Naive B cell (primary cell): ENCODE results near the gene MANBA. TPM values are rescaled to one million over a fixed set of nuclear protein-coding genes. Genes with fewer than 3 reads are reported as not detected.

Experiments
- ATAC-seq, 2 donors: fragments of 150-1000 bp; cut with Tn5 transposase; 2 replicates each; pipeline ENCODE4 v1.10.0; 2021; ENCODE audit warnings: low read depth in 2 of 2, mild to moderate bottlenecking in 2 of 2, moderate library complexity in 2 of 2
- DNase-seq: peaks from one replicate; pipeline ENCODE4 v3.0.0; 2022
- H3K27ac Mint-ChIP-seq, 6 donors: one replicate each; pipeline ENCODE4 v1.8.0; 2020 to 2022; ENCODE audit warnings: mild to moderate bottlenecking in 6 of 6, mixed read lengths in 6 of 6, moderate library complexity in 5 of 6, inconsistent platforms in 2 of 6
- H3K27me3 Mint-ChIP-seq, 3 donors: one replicate each; pipeline ENCODE4 v1.8.0; 2021 to 2022; ENCODE audit warnings: mixed read lengths in 3 of 3, mild to moderate bottlenecking in 1 of 3
- H3K36me3 Mint-ChIP-seq, 2 donors: one replicate each; pipeline ENCODE4 v1.8.0; 2020 to 2022; ENCODE audit warnings: mixed read lengths in 2 of 2, inconsistent platforms in 1 of 2, mild to moderate bottlenecking in 1 of 2
- H3K4me1 Mint-ChIP-seq, 3 donors: one replicate each; pipeline ENCODE4 v1.8.0; 2020 to 2022; ENCODE audit warnings: mixed read lengths in 3 of 3, inconsistent platforms in 1 of 3, mild to moderate bottlenecking in 1 of 3, moderate library complexity in 1 of 3
- H3K4me3 Mint-ChIP-seq, 8 donors: one replicate each; pipeline ENCODE4 v1.8.0; 2020 to 2022; ENCODE audit warnings: mild to moderate bottlenecking in 8 of 8, mixed read lengths in 8 of 8, moderate library complexity in 8 of 8, inconsistent platforms in 2 of 8
- H3K9me3 Mint-ChIP-seq, 7 donors: one replicate each; pipeline ENCODE4 v1.8.0; 2020 to 2022; ENCODE audit warnings: mixed read lengths in 7 of 7, mild to moderate bottlenecking in 5 of 7, inconsistent platforms in 2 of 7, moderate library complexity in 1 of 7
- polyA plus RNA-seq, 6 donors: library from polyadenylated mRNA; unstranded; fragments of 300-500 nt; fragmentation: Illumina TruSeq; gene quantifications; one replicate each; pipeline ENCODE4 v1.2.3, GENCODE V29; 2021; ENCODE audit warnings: low read depth in 6 of 6

The MANBA gene
- 10 to 100 TPM; 53.2 to 65.9 (median 55.0) TPM for polyA plus RNA-seq

DNA sequence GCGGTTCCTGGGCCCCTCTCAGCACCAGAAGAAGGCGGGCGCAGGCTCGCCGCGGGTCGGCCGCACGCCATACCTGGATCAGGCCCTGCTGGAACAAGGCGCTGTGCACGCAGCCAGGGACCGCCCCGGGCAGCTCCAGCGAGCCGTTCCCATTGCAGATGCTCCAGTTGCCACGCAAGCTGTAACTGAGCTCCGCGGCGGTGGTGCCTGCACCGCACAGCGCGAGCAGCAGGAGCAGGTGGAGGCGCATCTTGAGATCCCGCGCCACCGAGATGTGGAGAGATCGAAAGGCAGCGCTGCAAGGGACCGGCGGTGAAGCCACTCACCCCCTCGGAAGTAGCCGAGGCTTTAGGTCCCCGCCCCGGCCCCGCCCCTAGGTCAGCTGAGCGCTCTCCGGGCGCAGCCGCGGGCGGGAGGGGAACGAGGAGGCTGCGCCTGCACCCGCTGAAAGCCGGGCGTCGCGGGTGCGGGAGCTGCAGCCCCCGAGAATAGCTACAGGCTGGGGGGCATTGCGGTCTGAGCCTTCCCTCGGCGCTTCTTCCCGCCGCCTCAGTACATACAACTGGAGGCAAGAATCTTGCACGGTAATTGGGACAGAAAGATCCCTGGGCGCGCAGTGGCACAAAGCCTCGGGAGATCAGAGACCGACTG, at the start of gene MANBA:
Gene MANBA, minus strand, starts transcription at position 324 of the 651 bp plus-strand sequence. Its CDS starts 74 bp downstream, at position 250.
- Mint-ChIP-seq H3K4me3 (peak within 1 kb of the TSS; percentile 80 to 95 (median 92)), H3K27ac (peak within 1 kb of the TSS; percentile 97 to 100 (median 100)), H3K4me1 (peaks cover 34 to 58% (median 49%) of the 10 kb centered on the region in 3 donors), H3K27me3 (no peaks in the 10 kb centered on the region), H3K9me3 (peaks cover 0 to 2% (median 0%) of the 10 kb centered on the region in 7 donors), H3K36me3 (peaks cover 0 to 8% of the 10 kb centered on the region in 2 donors)
- DNase-seq (peak; percentile 85), ATAC-seq (peak; percentile 62 to 64)

DNA sequence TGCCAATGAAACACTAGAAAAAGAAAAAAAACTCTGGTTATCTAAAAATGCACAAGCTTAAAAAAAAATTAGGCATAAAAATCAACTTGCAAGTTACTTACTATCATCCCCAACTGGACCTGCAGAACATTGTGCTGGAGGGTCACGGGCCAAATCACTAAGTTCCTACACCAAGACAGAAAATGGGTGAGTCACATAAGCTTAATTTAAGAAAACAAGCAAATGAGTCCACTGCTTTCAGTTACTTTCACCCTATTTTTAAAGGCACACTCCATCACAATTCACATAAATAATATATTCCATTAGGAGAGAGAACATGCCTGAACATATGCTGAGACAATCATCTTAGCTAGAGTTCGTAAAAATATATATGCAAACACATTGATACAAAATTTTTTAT, 48.9 kb upstream of the MANBA start:
- no peaks in the 10 kb centered on the region for H3K27me3 Mint-ChIP-seq
- H3K4me1 Mint-ChIP-seq: peaks cover 44 to 59% (median 57%) of the 10 kb centered on the region in 3 donors
- peaks cover 18 to 29% of the 10 kb centered on the region in 2 donors for H3K36me3 Mint-ChIP-seq
- no peak overlapping the region for H3K4me3 Mint-ChIP-seq
- ATAC-seq (no peak), DNase-seq (no peak)
- no peaks in the 10 kb centered on the region for H3K9me3 Mint-ChIP-seq
- H3K27ac Mint-ChIP-seq: peak overlapping the region in 4 of 6 donors; percentile 38 to 85 (median 52)

DNA sequence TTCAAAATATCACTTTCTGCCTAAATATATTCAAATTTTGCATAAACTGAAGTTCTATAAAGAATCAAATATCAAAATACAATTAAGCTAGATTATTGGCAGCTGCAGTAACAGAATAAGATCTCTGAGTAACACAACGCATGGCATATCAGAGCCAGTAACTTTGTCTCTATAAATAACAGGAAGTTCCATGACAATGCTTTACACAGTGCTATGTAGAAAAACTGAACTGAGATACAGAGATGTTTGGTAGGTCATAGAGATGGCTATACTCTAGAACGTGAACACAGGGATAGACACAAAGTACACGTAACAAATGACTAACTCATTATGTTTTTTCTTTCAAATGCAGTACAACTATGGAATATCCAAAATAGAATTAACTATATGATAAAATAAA, 48.4 kb upstream of the MANBA start:
- H3K27ac Mint-ChIP-seq: peak overlapping the region in 5 of 6 donors; percentile 0 to 85 (median 38)
- peak overlapping the region in 2 of 8 donors; percentile 14 to 17 for H3K4me3 Mint-ChIP-seq
- H3K36me3 Mint-ChIP-seq: peaks cover 18 to 29% of the 10 kb centered on the region in 2 donors
- H3K4me1 Mint-ChIP-seq: peaks cover 44 to 54% (median 53%) of the 10 kb centered on the region in 3 donors
- ATAC-seq (peak; percentile 74 to 90), DNase-seq (no peak)
- H3K9me3 Mint-ChIP-seq: no peaks in the 10 kb centered on the region
- H3K27me3 Mint-ChIP-seq: no peaks in the 10 kb centered on the region

DNA sequence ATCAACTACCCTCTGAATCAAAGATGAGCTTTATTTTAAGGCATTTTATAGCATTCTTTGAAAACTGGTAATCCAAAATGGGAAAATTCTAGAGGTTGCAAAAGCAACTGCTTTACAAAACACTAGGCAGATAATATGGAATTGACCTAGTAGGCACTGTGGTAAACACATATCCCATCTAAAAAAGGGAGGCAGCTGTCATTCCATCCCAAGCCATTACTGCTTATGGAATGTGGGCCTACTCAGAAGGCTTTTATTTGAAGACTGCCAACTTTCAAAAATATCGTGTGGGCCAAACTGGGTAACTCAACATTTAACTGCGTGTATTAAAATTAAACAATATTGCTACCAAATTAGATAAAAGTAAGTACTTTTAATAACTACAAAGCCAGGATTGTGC, 47.2 kb upstream of the MANBA start:
- H3K36me3 Mint-ChIP-seq: peaks cover 18 to 34% of the 10 kb centered on the region in 2 donors
- peaks cover 39 to 50% (median 42%) of the 10 kb centered on the region in 3 donors for H3K4me1 Mint-ChIP-seq
- ATAC-seq: no peak
- H3K27ac Mint-ChIP-seq: peak overlapping the region in 2 of 6 donors; percentile 44 to 85
- H3K4me3 Mint-ChIP-seq: no peak overlapping the region
- no peak for DNase-seq
- no peaks in the 10 kb centered on the region for H3K9me3 Mint-ChIP-seq
- no peaks in the 10 kb centered on the region for H3K27me3 Mint-ChIP-seq

DNA sequence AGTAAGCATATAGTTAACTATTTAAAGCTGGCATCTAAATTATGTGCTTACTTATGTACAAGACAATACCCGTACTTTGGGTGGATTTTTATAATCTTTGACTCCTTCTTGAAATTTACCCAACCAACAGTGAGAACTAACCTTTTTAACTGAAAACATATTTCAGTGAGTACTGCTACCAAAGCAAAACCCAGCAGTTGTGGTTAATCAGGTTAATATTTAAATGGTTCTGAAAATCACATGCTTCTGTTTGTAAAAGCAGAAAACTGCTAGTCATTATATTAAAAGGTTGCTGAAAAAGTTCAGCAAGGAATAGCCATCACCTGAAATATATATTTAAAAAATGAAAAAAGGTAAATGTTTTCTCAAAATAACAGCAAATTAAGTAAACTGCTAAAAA, 46.6 kb upstream of the MANBA start:
- DNase-seq (no peak), ATAC-seq (no peak)
- Mint-ChIP-seq H3K9me3 (no peaks in the 10 kb centered on the region), H3K36me3 (peaks cover 18 to 34% of the 10 kb centered on the region in 2 donors), H3K4me1 (peaks cover 38 to 51% (median 39%) of the 10 kb centered on the region in 3 donors), H3K4me3 (no peak overlapping the region), H3K27me3 (no peaks in the 10 kb centered on the region), H3K27ac (peak overlapping the region in 2 of 6 donors; percentile 22 to 85)

DNA sequence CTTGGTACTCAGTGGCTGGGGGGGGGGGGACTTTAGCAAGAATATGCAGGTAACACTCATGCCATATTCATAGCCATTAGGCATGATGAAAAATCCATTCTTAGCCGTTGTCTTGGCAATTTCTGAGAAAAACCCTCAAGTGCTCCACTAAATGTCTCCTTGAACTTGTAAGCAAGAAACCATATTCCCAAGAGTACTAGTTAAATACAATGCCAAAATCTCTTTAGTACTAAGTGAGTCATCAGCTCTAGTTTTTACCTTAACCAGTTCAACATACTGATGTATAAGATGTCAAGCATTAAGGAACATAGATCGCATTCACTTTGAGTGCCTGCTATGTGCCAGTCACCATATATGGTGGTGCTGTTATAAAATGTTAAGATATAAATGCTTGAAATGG, 39.0 kb upstream of the MANBA start:
- Mint-ChIP-seq H3K27ac (no peak overlapping the region), H3K36me3 (peaks cover 13 to 29% of the 10 kb centered on the region in 2 donors), H3K4me1 (peaks cover 0 to 11% (median 4%) of the 10 kb centered on the region in 3 donors), H3K27me3 (no peaks in the 10 kb centered on the region), H3K4me3 (no peak overlapping the region), H3K9me3 (no peaks in the 10 kb centered on the region)
- DNase-seq: no peak
- ATAC-seq: no peak

DNA sequence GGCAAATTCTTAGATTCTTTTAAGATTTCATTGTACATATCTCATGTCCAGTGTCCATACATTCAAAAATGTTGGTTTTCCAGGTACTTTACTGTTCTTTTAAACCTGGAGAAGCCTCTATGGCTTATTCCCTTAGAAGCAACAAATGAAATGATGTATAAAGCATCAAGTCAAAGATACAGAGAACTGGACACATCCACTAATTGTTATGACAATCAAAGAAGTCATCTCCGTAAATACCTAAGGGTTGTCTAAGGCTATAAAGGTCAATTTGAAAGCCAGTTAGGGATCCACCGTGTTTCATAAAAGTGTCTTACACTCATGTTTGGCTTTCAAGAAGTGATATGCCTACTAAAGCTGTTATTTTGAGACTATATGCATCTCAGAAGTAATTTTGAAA, 34.2 kb upstream of the MANBA start:
- no peak for ATAC-seq
- Mint-ChIP-seq H3K4me3 (no peak overlapping the region), H3K9me3 (peaks cover 0 to 4% (median 2%) of the 10 kb centered on the region in 7 donors), H3K27ac (peak overlapping the region in 2 of 6 donors; percentile 22 to 69), H3K36me3 (peaks cover 6 to 27% of the 10 kb centered on the region in 2 donors), H3K27me3 (no peaks in the 10 kb centered on the region), H3K4me1 (peaks cover 0 to 8% (median 5%) of the 10 kb centered on the region in 3 donors)
- DNase-seq: no peak

DNA sequence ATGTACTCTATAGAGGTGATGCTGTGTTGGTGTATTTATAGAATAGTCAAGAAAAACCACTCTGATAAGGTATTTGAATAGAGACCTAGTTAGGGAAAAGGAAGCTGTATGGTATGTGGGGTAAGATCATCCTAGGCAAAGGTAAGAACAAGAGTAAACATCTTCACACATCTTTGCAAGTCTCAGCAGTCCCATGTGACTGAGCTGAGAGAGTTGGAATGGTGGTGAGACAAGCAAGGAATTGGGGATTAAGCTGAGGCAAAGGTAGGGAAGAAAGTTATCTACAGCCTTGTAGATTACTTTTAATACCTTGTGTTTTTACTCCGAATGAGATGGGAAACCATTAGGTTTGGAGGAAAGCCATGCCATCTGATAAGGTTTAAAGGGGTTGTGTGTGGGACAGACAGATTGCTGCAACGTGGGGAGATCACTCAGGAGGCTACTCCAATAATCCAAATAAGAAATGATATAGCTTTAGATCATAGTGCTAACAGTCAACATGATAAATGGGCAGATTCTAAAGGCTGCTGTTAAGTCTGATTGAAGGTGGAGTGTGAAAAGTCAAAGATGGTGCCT, 31.7 kb upstream of the MANBA start:
- Mint-ChIP-seq H3K9me3 (peaks cover 0 to 5% (median 2%) of the 10 kb centered on the region in 7 donors), H3K27me3 (no peaks in the 10 kb centered on the region), H3K4me1 (peaks cover 0 to 8% (median 5%) of the 10 kb centered on the region in 3 donors), H3K4me3 (no peak overlapping the region), H3K36me3 (peaks cover 6 to 16% of the 10 kb centered on the region in 2 donors), H3K27ac (peak overlapping the region in 5 of 6 donors; percentile 31 to 88 (median 61))
- ATAC-seq (peak; percentile 29 to 37), DNase-seq (no peak)

DNA sequence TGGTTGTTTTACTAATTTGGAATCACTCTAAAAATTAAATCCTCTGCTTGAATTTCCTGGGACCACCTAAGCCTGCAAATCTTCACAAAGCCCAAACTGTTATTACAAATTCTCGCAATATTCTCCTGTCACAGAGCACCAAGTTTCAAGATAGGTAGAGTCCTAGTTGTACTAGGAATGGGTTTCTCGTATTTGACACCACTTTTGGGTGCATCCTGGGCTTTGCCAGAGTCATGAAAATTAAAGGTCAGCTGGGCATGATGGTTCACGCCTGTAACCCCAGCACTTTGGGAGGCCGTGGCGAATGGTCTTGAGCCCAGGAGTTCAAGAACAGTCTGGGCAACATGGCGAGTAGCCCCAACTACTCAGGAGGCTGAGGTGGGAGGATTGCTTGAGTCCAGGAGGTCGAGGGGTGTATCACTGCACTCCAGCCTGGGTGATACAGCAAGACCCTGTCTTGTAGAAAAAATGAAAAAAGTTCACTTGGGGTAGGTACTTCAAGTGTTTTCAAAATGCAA, 30.6 kb upstream of the MANBA start:
- H3K4me1 Mint-ChIP-seq: peaks cover 0 to 8% (median 5%) of the 10 kb centered on the region in 3 donors
- no peak for DNase-seq
- ATAC-seq: no peak
- H3K27me3 Mint-ChIP-seq: no peaks in the 10 kb centered on the region
- H3K27ac Mint-ChIP-seq: peak overlapping the region; percentile 10 to 87 (median 44)
- H3K36me3 Mint-ChIP-seq: peaks cover 6 to 10% of the 10 kb centered on the region in 2 donors
- peaks cover 0 to 5% (median 2%) of the 10 kb centered on the region in 7 donors for H3K9me3 Mint-ChIP-seq
- H3K4me3 Mint-ChIP-seq: no peak overlapping the region

DNA sequence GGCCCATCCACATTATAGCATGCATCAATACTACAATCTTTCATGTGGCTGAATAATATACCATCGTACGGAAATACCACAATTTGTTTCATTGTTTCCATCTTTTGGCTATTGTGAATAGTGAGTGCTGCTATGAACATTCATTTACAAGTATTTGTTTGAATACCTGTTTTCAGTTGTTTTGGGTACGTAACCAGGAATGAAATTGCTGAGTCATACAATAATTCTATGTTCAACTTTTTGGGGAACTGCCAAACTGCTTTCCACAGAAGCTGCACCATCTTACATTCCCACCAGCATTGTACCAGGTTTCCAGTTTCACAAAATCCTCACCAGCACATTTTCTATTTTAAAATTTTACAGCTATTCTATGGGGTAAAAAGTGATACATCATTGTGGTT, 28.5 kb upstream of the MANBA start:
- H3K36me3 Mint-ChIP-seq: peaks cover 0 to 10% of the 10 kb centered on the region in 2 donors
- no peak for DNase-seq

DNA sequence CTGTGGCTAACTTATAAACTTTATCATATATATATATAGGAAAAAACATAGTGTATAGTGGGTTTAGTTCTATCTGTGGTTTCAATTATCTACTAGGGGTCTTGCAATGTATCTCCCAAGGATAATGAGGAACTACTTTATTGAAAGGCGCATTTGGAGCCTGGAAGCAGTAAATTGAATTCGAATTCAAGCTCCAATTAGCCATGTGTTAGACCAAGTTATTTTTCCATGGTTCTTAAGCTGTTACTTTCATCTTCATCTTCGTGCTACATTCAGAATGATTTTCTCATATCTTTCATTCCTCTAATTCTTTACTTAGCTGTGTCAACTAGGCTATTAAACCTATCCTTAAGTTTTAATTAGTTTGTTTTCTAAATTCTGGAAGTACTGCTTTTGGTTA, 27.2 kb upstream of the MANBA start:
- H3K27ac Mint-ChIP-seq: peak overlapping the region in 1 of 6 donors; percentile 65
- no peaks in the 10 kb centered on the region for H3K27me3 Mint-ChIP-seq
- H3K4me1 Mint-ChIP-seq: peaks cover 0 to 8% (median 5%) of the 10 kb centered on the region in 3 donors
- H3K36me3 Mint-ChIP-seq: peaks cover 0 to under 1% of the 10 kb centered on the region in 2 donors
- DNase-seq (no peak), ATAC-seq (no peak)
- no peak overlapping the region for H3K4me3 Mint-ChIP-seq
- H3K9me3 Mint-ChIP-seq: peaks cover 0 to 5% (median 2%) of the 10 kb centered on the region in 7 donors

More for the DNA sequence above, 28.5 kb upstream of the MANBA start:
- Mint-ChIP-seq H3K27ac (peak overlapping the region in 1 of 6 donors; percentile 65), H3K4me3 (no peak overlapping the region), H3K4me1 (peaks cover 0 to 8% (median 5%) of the 10 kb centered on the region in 3 donors), H3K9me3 (peaks cover 0 to 5% (median 2%) of the 10 kb centered on the region in 7 donors), H3K27me3 (no peaks in the 10 kb centered on the region)
- no peak for ATAC-seq

DNA sequence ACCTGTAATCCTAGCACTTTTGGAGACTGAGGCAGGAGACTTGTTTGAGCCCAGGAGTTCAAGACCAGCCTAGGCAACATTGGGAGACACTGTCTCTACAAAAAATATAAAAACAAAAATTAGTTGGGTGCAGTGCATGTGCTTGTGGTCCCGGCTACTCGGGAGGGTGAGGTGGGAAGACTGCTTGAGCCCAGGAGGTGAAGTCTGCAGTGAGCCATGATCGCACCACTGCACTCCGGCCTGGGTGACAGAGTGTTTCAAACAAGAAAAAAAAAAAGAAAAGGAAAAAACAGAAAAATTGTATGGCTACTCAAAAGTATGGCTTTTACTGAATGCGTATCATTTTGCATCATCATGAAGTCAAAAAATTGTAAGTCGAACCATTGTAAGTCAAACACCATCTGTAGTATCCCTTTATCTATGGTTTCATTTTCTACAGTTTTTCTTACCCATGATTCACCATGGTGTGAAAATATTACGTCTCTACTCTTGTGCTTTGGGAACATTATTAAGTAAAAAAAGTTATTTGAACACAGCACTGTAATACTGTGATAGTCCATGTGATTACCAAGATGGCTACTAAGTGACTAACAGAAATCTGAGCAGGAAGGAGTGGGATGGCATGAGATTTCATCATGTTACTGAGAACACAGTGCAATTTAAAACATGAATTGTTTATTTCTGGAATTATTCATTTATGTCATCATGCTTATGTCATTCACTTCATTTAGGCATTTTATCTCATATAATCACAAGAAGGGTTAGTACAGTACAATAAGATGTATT, 26.5 kb upstream of the MANBA start:
- no peaks in the 10 kb centered on the region for H3K36me3 Mint-ChIP-seq
- no peak for DNase-seq
- no peak overlapping the region for H3K27ac Mint-ChIP-seq
- peaks cover 0 to 5% (median 1%) of the 10 kb centered on the region in 7 donors for H3K9me3 Mint-ChIP-seq
- H3K27me3 Mint-ChIP-seq: no peaks in the 10 kb centered on the region
- peaks cover 0 to 3% (median 2%) of the 10 kb centered on the region in 3 donors for H3K4me1 Mint-ChIP-seq
- H3K4me3 Mint-ChIP-seq: no peak overlapping the region
- ATAC-seq: no peak

DNA sequence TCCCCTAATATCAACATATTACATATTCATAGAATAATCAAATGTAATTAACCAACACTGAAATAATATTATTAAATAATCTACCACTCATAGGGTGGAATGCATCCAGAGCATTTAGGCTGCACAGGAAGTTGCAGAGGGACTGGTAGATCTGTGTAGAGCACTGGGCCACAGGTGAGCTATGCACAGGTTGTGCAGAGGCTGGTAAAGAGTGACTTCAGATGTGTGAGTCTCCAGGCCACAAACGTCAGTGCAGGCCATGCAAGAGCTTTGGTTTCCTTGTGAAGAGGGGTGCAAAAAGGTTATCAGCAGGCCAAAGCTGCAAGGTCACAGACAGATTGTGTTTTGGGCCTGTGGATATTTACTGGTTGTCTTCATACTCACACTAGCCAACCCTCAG, 25.5 kb upstream of the MANBA start:
- Mint-ChIP-seq H3K4me1 (no peaks in the 10 kb centered on the region), H3K27me3 (no peaks in the 10 kb centered on the region), H3K36me3 (no peaks in the 10 kb centered on the region), H3K4me3 (no peak overlapping the region), H3K9me3 (peaks cover 0 to 5% (median 0%) of the 10 kb centered on the region in 7 donors), H3K27ac (no peak overlapping the region)
- no peak for ATAC-seq
- DNase-seq: no peak
